Fibroblast of villous mesenchyme (primary cell): ENCODE measurements around the gene ZDHHC4. TPM values are rescaled to one million over a fixed set of nuclear protein-coding genes. Genes with fewer than 3 reads are reported as not detected.
A peak's percentile ranks its signal among the peaks of the same experiment; 100 is the strongest.

Experiments
- DNase-seq: peaks from one replicate; pipeline ENCODE4 v3.0.0-alpha.2; 2010; ENCODE audit warnings: low read depth
- H3K4me3 ChIP-seq: 2 replicates; pipeline ENCODE4 v1.5.1; 2011; ENCODE audit warnings: low read depth, mild to moderate bottlenecking, low read length
- CTCF ChIP-seq: IDR thresholded peaks from 2 replicates; pipeline ENCODE4 v1.5.1; 2012; ENCODE audit warnings: low read depth, mild to moderate bottlenecking, low read length; ENCODE audit not compliant: insufficient read depth
- total RNA-seq: library from RNA; depleted of rRNA; stranded (reverse); fragments of >200 nt; gene quantifications from 2 replicates; pipeline ENCODE4 v1.2.3, GENCODE V29; 2012

The ZDHHC4 gene
- total RNA-seq, 1 donor, result 60.5 TPM

- DNase-seq, result no peak
- no peak for TF ChIP-seq CTCF
- peak overlapping the region; percentile 88 for H3K4me3 ChIP-seq
Measured at GRCh38 chr7:6590645-6591110, 13.4 kb downstream of the ZDHHC4 start.

GRCh38 chr7:6600093-6600492, 22.8 kb downstream of the ZDHHC4 start:
- no peak overlapping the region for H3K4me3 ChIP-seq
- DNase-seq, result no peak
- TF ChIP-seq CTCF, result no peak

DNA sequence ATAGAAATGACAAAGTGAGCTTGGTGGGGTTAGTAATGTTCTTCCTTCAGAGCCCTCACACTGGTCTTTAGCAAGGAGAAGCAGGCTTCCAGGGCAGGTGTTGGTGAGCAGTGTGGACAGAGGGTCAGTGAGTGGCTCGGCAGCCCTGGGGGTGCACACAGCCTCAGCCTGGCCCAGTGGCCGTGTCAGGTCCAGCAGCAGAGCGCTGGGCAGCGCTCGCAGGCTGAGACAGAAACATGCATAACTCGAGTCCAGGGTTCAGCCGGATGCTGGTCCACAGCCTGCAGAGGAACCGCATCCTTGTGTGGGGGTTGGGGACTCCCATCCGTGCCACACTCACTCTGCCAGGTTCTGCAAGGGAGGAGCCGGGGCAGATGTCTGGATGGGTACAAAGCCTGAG, 27.2 kb downstream of the ZDHHC4 start:
- DNase-seq, result no peak
- TF ChIP-seq CTCF, result no peak
- H3K4me3 ChIP-seq, result no peak overlapping the region

DNA sequence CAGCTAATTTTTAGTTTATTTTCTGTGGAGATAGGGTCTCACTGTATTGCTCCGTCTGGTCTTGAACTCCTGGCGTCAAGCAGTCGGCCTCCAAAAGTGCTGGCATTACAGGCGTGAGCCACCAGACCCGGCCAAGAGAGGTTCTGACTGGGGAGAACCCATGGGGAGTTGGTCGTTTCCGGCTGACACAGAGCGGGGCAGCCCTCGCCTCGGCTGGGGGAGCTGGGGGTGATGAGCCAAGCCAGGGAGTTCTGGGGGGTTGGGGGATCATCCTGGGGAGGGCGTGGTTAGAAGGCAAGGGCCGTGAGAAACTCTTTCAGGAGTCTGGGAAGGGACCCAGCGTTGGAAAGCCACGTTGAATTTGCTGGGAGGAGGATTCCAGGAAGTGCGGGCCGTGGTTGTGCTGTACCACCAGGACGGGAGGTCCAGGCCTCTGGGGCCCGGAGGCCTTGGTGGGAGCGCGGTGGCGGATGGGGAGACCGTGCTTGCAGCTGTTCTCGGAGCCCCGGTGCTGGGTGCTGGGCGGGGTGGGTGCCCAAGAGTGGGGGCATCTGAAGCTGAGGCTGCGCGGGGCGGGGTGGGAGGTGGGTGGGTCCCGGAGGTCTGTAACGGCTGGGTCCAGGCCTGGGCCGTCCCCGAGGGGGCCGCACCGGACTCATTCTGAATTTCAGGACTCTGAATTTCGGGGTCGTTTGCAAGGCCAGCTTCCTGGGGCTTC, 29.8 kb downstream of the ZDHHC4 start:
- H3K4me3 ChIP-seq, result no peak overlapping the region
- no peak for TF ChIP-seq CTCF
- no peak for DNase-seq

GRCh38 chr7:6607651-6608051, 30.4 kb downstream of the ZDHHC4 start:
- TF ChIP-seq CTCF, result no peak
- no peak overlapping the region for H3K4me3 ChIP-seq
- no peak for DNase-seq

GRCh38 chr7:6608081-6608480, 30.8 kb downstream of the ZDHHC4 start:
- no peak for TF ChIP-seq CTCF
- H3K4me3 ChIP-seq, result no peak overlapping the region
- DNase-seq, result no peak

GRCh38 chr7:6608794-6609193, 31.5 kb downstream of the ZDHHC4 start:
- no peak for TF ChIP-seq CTCF
- no peak overlapping the region for H3K4me3 ChIP-seq
- DNase-seq, result no peak
